Esophagus muscularis mucosa (tissue), 4 donors: ENCODE results near the gene TIMMDC1.

Experiments used
- CTCF ChIP-seq, 3 experiments: fragments of 200-600 bp in 2 of 3; fragments of 450-650 bp in 1 of 3; sonication (generic) in 2 of 3; IDR thresholded peaks; one replicate each; pipeline ENCODE4 v1.5.1; 2017 to 2019; ENCODE audit warnings: antibody characterized with exemption in 3 of 3, mild to moderate bottlenecking in 2 of 3, moderate library complexity in 1 of 3
- EP300 ChIP-seq: sonication (generic); formaldehyde crosslinking; IDR thresholded peaks from one replicate; pipeline ENCODE4 v1.6.1; 2017; ENCODE audit warnings: antibody characterized with exemption
- POLR2A ChIP-seq: fragments of 450-650 bp; IDR thresholded peaks from one replicate; pipeline ENCODE4 v1.6.1; 2017; ENCODE audit warnings: antibody characterized with exemption, moderate library complexity, mild to moderate bottlenecking, low read depth
- POLR2AphosphoS5 ChIP-seq, 2 donors: sonication (generic); formaldehyde crosslinking; IDR thresholded peaks; one replicate each; pipeline ENCODE4 v1.6.1; 2017; ENCODE audit warnings: antibody characterized with exemption in 2 of 2

GRCh38 chr3:119514637-119515036, 16.3 kb downstream of the TIMMDC1 start:
- TF ChIP-seq CTCF (IDR thresholded peaks at IDR 0.05) (no peak), POLR2AphosphoS5 (IDR thresholded peaks at IDR 0.05) (no peak), POLR2A (no peak), EP300 (no peak)
